ENCODE measurements around the gene XCL1. TPM values are rescaled to one million over a fixed set of nuclear protein-coding genes. Genes with fewer than 3 reads are reported as not detected.

Gene XCL1
- total and polyA plus RNA-seq, 2 of the 13 experiments (the other 11 are each of a cell fraction or from before 2014, with no cell fraction given) = 2.5 to 7.6 TPM

DNA sequence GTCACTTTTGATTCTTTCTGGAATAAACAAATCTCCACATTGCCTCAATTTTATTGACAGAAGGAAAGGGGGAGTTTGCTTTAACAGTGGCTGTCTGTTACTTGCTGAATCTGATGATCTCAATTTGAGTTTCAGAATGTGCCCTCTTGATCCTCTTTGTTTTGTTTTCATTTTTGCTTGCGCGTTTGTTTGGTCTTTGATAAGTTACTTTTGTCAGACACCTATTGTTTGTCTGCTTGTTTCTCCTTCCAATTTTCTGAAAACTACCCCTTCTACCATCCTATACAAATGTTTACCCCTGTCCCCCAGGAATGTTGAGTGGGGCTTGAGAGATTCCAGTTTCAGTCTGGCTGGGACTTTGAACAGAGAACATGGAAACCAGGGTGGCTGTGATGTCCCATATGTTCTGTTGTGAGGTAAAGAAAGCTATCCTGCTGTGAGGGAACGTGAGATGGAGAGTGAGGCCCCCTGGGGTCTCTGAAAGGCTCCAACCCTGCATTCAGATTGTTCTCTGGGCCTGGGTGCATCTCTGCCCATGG, 20.8 kb upstream of the XCL1 start (continued):
- peak; percentile 45 for TF ChIP-seq TCF7 (IDR thresholded peaks at IDR 0.05; ENCODE audit: low read depth)
- no peak for TF ChIP-seq ZNF232 (CRISPR knock-in tag; IDR thresholded peaks at IDR 0.05; ENCODE audit: borderline replicate concordance)
- no peak for TF ChIP-seq PHF20 (CRISPR knock-in tag; IDR thresholded peaks at IDR 0.05)
- TF ChIP-seq ZNF282 (IDR thresholded peaks at IDR 0.05; ENCODE audit: partially characterized antibody) = no peak
- TF ChIP-seq MED13 (CRISPR knock-in tag; IDR thresholded peaks at IDR 0.05) = no peak
- no peak for TF ChIP-seq ZNF567 (CRISPR knock-in tag; IDR thresholded peaks at IDR 0.05; ENCODE audit: borderline replicate concordance)
- peak; percentile 49 for TF ChIP-seq HDAC2 (CRISPR knock-in tag; IDR thresholded peaks at IDR 0.05)
- TF ChIP-seq, protein P1, sequence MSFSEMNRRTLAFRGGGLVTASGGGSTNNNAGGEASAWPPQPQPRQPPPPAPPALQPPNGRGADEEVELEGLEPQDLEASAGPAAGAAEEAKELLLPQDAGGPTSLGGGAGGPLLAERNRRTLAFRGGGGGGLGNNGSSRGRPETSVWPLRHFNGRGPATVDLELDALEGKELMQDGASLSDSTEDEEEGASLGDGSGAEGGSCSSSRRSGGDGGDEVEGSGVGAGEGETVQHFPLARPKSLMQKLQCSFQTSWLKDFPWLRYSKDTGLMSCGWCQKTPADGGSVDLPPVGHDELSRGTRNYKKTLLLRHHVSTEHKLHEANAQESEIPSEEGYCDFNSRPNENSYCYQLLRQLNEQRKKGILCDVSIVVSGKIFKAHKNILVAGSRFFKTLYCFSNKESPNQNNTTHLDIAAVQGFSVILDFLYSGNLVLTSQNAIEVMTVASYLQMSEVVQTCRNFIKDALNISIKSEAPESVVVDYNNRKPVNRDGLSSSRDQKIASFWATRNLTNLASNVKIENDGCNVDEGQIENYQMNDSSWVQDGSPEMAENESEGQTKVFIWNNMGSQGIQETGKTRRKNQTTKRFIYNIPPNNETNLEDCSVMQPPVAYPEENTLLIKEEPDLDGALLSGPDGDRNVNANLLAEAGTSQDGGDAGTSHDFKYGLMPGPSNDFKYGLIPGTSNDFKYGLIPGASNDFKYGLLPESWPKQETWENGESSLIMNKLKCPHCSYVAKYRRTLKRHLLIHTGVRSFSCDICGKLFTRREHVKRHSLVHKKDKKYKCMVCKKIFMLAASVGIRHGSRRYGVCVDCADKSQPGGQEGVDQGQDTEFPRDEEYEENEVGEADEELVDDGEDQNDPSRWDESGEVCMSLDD (CRISPR knock-in tag; IDR thresholded peaks at IDR 0.05; ENCODE audit: borderline replicate concordance) = 0 out of 2 replicates have a peak, but pooled peaks have one; percentile 77
- peak; percentile 55; the same call in 1 of the 2 replicates for TF ChIP-seq TBX3 (IDR thresholded peaks at IDR 0.05; ENCODE audit: borderline replicate concordance)
- no peak for TF ChIP-seq ZNF777 (CRISPR knock-in tag; IDR thresholded peaks at IDR 0.05)
- TF ChIP-seq RBAK (CRISPR knock-in tag; IDR thresholded peaks at IDR 0.05) = no peak
- 0 out of 2 replicates have a peak, but pooled peaks have one; percentile 37 for TF ChIP-seq ERF (CRISPR knock-in tag; IDR thresholded peaks at IDR 0.05)
- TF ChIP-seq TBX2 (CRISPR knock-in tag; IDR thresholded peaks at IDR 0.05; ENCODE audit: borderline replicate concordance) = peak; percentile 41; the same call in 1 of the 2 replicates
- TF ChIP-seq ZNF12 (CRISPR knock-in tag; IDR thresholded peaks at IDR 0.05) = no peak
- TF ChIP-seq ZNF619 (CRISPR knock-in tag; IDR thresholded peaks at IDR 0.05) = no peak
- TF ChIP-seq, protein P2, sequence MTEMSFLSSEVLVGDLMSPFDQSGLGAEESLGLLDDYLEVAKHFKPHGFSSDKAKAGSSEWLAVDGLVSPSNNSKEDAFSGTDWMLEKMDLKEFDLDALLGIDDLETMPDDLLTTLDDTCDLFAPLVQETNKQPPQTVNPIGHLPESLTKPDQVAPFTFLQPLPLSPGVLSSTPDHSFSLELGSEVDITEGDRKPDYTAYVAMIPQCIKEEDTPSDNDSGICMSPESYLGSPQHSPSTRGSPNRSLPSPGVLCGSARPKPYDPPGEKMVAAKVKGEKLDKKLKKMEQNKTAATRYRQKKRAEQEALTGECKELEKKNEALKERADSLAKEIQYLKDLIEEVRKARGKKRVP (CRISPR knock-in tag; IDR thresholded peaks at IDR 0.05) = 0 out of 4 replicates have a peak, but pooled peaks of 1 of the 2 experiments have one; percentile 12
- no peak for TF ChIP-seq ZNF75D (CRISPR knock-in tag; IDR thresholded peaks at IDR 0.05; ENCODE audit: borderline replicate concordance)
- no peak for TF ChIP-seq FIP1L1 (IDR thresholded peaks at IDR 0.05; ENCODE audit: borderline replicate concordance, insufficient read depth, low read depth, low read length)
- TF ChIP-seq SALL1 (CRISPR knock-in tag; IDR thresholded peaks at IDR 0.05) = peak; percentile 51; the same call in 1 of the 2 replicates
- TF ChIP-seq SPEN (CRISPR knock-in tag; IDR thresholded peaks at IDR 0.05; ENCODE audit: low read depth) = no peak
- TF ChIP-seq ZKSCAN8 (CRISPR knock-in tag; IDR thresholded peaks at IDR 0.05; ENCODE audit: borderline replicate concordance) = peak; percentile 34; the same call in 1 of the 2 replicates
- TF ChIP-seq ZNF234 (CRISPR knock-in tag; conservative IDR thresholded peaks at IDR 0.05) = no peak
- TF ChIP-seq, protein P3, sequence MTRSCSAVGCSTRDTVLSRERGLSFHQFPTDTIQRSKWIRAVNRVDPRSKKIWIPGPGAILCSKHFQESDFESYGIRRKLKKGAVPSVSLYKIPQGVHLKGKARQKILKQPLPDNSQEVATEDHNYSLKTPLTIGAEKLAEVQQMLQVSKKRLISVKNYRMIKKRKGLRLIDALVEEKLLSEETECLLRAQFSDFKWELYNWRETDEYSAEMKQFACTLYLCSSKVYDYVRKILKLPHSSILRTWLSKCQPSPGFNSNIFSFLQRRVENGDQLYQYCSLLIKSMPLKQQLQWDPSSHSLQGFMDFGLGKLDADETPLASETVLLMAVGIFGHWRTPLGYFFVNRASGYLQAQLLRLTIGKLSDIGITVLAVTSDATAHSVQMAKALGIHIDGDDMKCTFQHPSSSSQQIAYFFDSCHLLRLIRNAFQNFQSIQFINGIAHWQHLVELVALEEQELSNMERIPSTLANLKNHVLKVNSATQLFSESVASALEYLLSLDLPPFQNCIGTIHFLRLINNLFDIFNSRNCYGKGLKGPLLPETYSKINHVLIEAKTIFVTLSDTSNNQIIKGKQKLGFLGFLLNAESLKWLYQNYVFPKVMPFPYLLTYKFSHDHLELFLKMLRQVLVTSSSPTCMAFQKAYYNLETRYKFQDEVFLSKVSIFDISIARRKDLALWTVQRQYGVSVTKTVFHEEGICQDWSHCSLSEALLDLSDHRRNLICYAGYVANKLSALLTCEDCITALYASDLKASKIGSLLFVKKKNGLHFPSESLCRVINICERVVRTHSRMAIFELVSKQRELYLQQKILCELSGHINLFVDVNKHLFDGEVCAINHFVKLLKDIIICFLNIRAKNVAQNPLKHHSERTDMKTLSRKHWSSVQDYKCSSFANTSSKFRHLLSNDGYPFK (CRISPR knock-in tag; IDR thresholded peaks at IDR 0.05; ENCODE audit: borderline replicate concordance) = no peak
